ENCODE results near the gene GALT. TPM values are rescaled to one million over a fixed set of nuclear protein-coding genes. Genes with fewer than 3 reads are reported as not detected.
"Not testable (repeated sequence)": the region's sequence is repeated elsewhere in the genome, so short reads cannot be mapped to it uniquely, and the experiment has no call there.

GALT gene
- total RNA-seq, 1 experiment from 2014 or later, result 21.3 TPM

DNA sequence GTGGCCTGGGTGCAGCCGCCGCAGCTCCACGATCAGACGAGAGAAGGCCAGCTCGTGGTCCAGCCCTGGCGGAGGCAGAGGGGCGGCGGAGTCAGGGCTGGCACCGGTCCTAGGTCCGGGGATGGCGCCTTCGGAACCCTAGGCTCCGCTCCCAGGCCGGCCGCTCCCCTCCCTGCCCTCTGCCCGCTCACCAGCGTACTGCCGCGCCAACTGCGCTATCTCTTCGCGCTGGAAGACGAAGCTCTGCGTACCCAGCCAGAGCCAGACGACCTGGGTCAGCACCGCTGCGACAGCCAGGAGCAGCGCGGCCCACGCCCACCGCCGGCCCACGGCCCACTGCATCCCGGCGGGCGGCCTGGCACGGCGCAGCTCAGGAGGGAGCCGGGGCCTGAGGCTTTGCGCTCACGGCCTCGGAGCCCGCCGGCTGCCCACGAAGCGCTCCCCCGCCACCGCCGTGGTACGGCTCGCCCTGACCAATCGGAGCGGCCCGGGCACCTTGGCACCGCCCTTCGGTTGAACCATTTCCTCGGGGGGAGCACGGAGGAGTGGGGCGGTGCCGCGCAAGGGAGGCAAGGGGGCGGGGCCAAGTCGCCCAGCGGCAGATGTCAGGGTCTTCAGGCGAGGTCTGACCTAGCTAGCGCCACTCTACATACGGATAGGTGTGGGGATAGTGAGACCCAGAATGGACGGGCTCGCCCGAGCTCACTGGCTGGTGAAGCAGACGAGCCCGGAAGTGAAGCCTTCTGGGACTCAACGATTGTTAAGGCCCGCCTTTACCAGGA lies 8.9 kb upstream of the GALT start, which contains the start of gene SIGMAR1:
SIGMAR1 (minus strand) TSS at position 432 of the 782 bp plus-strand sequence; CDS start at position 342, 90 bp downstream.
- ChIA-PET POLR2A (interaction anchor here (0.7 to 3.8 kb wide), 16 partner anchors 8 to 967 kb away, joined by 3 to 48 read pairs (median 6); partner anchors contain the start of genes CCL27, DCTN3, GALT and MYORG), CTCF (interaction anchor here (0.6 to 6.5 kb wide), 11 partner anchors 8 to 1384 kb away, joined by 3 to 113 read pairs (median 4); partner anchors contain the start of genes DCTN3, GALT and RPP25L)
- TF ChIP-seq, protein P1, sequence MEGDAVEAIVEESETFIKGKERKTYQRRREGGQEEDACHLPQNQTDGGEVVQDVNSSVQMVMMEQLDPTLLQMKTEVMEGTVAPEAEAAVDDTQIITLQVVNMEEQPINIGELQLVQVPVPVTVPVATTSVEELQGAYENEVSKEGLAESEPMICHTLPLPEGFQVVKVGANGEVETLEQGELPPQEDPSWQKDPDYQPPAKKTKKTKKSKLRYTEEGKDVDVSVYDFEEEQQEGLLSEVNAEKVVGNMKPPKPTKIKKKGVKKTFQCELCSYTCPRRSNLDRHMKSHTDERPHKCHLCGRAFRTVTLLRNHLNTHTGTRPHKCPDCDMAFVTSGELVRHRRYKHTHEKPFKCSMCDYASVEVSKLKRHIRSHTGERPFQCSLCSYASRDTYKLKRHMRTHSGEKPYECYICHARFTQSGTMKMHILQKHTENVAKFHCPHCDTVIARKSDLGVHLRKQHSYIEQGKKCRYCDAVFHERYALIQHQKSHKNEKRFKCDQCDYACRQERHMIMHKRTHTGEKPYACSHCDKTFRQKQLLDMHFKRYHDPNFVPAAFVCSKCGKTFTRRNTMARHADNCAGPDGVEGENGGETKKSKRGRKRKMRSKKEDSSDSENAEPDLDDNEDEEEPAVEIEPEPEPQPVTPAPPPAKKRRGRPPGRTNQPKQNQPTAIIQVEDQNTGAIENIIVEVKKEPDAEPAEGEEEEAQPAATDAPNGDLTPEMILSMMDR (IDR thresholded peaks at IDR 0.05; ENCODE audit: unreplicated experiment), result no peak
- no TSS peak for BruUV-seq (replicated peaks)
- Mint-ChIP-seq H3K4me1 (ENCODE audit: insufficient read depth, unreplicated experiment) (peaks cover 31% of the 10 kb centered on the region), H3K27ac (ENCODE audit: low read depth, unreplicated experiment) (peak within 1 kb of the TSS; percentile 97), H3K4me3 (ENCODE audit: unreplicated experiment) (peak within 1 kb of the TSS; percentile 92), H3K36me3 (ENCODE audit: insufficient read depth, unreplicated experiment) (peaks cover 22% of the 10 kb centered on the region), H3K9me3 (ENCODE audit: unreplicated experiment) (no peaks in the 10 kb centered on the region), H3K27me3 (ENCODE audit: insufficient read depth, unreplicated experiment) (no peaks in the 10 kb centered on the region)
- intact Hi-C loops (cut with micrococcal nuclease), result no loop called here
- DNase-seq (ENCODE audit: unreplicated experiment), result peak; percentile 93

DNA sequence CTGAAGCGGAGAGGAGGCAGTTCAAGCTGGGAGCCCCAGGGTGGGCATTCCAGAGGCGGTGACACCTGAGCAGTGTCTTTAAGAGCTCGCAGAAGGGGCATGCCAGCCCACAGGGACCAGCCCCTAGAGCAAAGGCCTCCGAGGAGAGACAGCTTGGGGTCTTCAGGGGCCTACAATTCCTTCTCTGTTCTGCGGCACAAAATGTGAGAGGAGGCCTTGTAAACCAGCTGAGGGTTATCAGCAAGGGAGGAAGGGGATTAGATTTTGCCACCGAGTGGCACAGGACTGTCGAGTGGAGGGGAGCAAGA lies 8.4 kb upstream of the GALT start:
- H3K36me3 Mint-ChIP-seq (ENCODE audit: insufficient read depth, unreplicated experiment), result peaks cover 22% of the 10 kb centered on the region
- TF ChIP-seq, protein P1 (IDR thresholded peaks at IDR 0.05; ENCODE audit: unreplicated experiment), result no peak
- no TSS peak for BruUV-seq (replicated peaks)
- H3K9me3 Mint-ChIP-seq (ENCODE audit: unreplicated experiment), result no peaks in the 10 kb centered on the region
- intact Hi-C loops (cut with micrococcal nuclease), result no loop called here
- no peaks in the 10 kb centered on the region for H3K27me3 Mint-ChIP-seq (ENCODE audit: insufficient read depth, unreplicated experiment)
- POLR2A ChIA-PET, result interaction anchor here (0.7 to 3.8 kb wide), 10 partner anchors 8 to 261 kb away, joined by 3 to 48 read pairs (median 8); partner anchors contain the start of genes CCL27, DCTN3, GALT and MYORG
- peak overlapping the region; percentile 97 for H3K27ac Mint-ChIP-seq (ENCODE audit: low read depth, unreplicated experiment)
- peak overlapping the region; percentile 92 for H3K4me3 Mint-ChIP-seq (ENCODE audit: unreplicated experiment)
- DNase-seq (ENCODE audit: unreplicated experiment), result no peak
- H3K4me1 Mint-ChIP-seq (ENCODE audit: insufficient read depth, unreplicated experiment), result peaks cover 31% of the 10 kb centered on the region
- CTCF ChIA-PET, result interaction anchor here (0.6 to 6.5 kb wide), 10 partner anchors 8 to 1384 kb away, joined by 3 to 113 read pairs (median 4); partner anchors contain the start of genes DCTN3, GALT and RPP25L

DNA sequence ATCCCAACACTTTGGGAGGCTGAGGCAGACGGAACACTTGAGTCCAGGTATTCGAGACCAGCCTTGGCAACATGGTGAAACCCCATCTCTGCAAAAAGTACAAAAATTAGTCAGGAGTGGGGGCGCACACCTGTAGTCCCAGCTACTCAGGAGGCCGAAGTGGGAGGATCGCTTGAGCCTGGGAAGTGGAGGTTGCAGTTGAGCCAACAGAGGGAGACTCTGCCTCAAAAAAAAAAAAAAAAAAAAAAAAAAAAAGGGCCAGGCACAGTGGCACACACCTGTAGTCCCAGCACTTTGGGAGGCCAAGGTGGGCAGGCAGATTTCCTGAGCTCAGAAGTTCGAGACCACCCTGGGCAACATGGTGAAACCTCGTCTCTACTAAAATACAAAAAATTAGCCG lies 7.2 kb upstream of the GALT start:
- peaks cover 25% of the 10 kb centered on the region for H3K4me1 Mint-ChIP-seq (ENCODE audit: insufficient read depth, unreplicated experiment)
- CTCF ChIA-PET, result interaction anchor here (0.6 to 2.3 kb wide), 3 partner anchors 24 to 389 kb away, joined by 3 to 13 read pairs (median 3); no protein-coding TSS in a partner anchor

DNA sequence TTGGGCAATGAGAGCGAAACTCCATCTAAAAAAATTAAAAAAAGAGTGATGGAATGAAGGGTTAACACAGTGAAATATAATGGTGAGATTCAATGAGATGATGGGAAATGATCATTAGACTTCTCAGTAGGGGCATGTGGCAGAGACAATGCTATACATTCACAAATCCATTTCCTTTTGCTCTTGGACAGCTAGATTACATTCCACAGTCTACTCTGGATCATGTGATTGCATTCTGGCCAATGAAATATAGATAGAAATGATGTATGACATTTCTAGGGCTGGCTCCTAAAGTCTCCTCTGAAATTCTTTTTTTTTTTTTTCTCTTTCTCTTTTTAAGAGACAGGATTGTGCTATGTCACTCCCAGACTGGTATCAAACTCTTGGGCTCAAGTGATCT lies 3.8 kb upstream of the GALT start:
- no peak overlapping the region for H3K4me3 Mint-ChIP-seq (ENCODE audit: unreplicated experiment)
- no peak for DNase-seq (ENCODE audit: unreplicated experiment)
- BruUV-seq (replicated peaks), result no TSS peak
- ChIA-PET CTCF (interaction anchor here (0.6 to 7.9 kb wide), 5 partner anchors 7 to 435 kb away, joined by 3 to 83 read pairs (median 3); partner anchors contain the start of gene SIGMAR1), POLR2A (interaction anchor here (1.1 kb wide), 1 partner anchor 22 kb away, joined by 3 read pairs; no protein-coding TSS in a partner anchor)
- TF ChIP-seq, protein P1 (IDR thresholded peaks at IDR 0.05; ENCODE audit: unreplicated experiment), result no peak
- intact Hi-C loops (cut with micrococcal nuclease), result no loop called here
- no peaks in the 10 kb centered on the region for H3K27me3 Mint-ChIP-seq (ENCODE audit: insufficient read depth, unreplicated experiment)
- H3K27ac Mint-ChIP-seq (ENCODE audit: low read depth, unreplicated experiment), result no peak overlapping the region
- H3K4me1 Mint-ChIP-seq (ENCODE audit: insufficient read depth, unreplicated experiment), result peaks cover 20% of the 10 kb centered on the region
- no peaks in the 10 kb centered on the region for H3K9me3 Mint-ChIP-seq (ENCODE audit: unreplicated experiment)
- H3K36me3 Mint-ChIP-seq (ENCODE audit: insufficient read depth, unreplicated experiment), result peaks cover 7% of the 10 kb centered on the region

More for the DNA sequence above, 7.2 kb upstream of the GALT start:
- H3K4me3 Mint-ChIP-seq (ENCODE audit: unreplicated experiment); BruUV-seq (replicated peaks); H3K27me3 Mint-ChIP-seq (ENCODE audit: insufficient read depth, unreplicated experiment); H3K9me3 Mint-ChIP-seq (ENCODE audit: unreplicated experiment); DNase-seq (ENCODE audit: unreplicated experiment); intact Hi-C loops (cut with micrococcal nuclease); H3K27ac Mint-ChIP-seq (ENCODE audit: low read depth, unreplicated experiment): not testable (repeated sequence)
- peaks cover 18% of the 10 kb centered on the region for H3K36me3 Mint-ChIP-seq (ENCODE audit: insufficient read depth, unreplicated experiment)
- POLR2A ChIA-PET, result interaction anchor here (3.2 kb wide), 1 partner anchor 19 kb away, joined by 32 read pairs; the partner anchor contains the start of gene DCTN3
